Mucosa of descending colon (tissue), 3 donors: Measurements from ENCODE around the gene MYH14. TPM values are rescaled to one million over a fixed set of nuclear protein-coding genes. Genes with fewer than 3 reads are reported as not detected.

Experiments used
- ATAC-seq: fragments of 200-7000 bp; cut with Tn5 transposase; one replicate; pipeline ENCODE4 v1.9.1; 2020; ENCODE audit warnings: mild to moderate bottlenecking, moderate library complexity
- DNase-seq, 3 donors: peaks; one replicate each; pipeline ENCODE4 v3.0.0-alpha.2; 2020
- H3K36me3 ChIP-seq: fragments of 200-600 bp; one replicate; pipeline ENCODE4 v1.8.0; 2021; ENCODE audit warnings: low read depth, mild to moderate bottlenecking
- H3K4me1 ChIP-seq: fragments of 200-600 bp; one replicate; pipeline ENCODE4 v1.8.0; 2021; ENCODE audit warnings: low read depth, mild to moderate bottlenecking
- H3K4me3 ChIP-seq: fragments of 200-600 bp; one replicate; pipeline ENCODE4 v1.8.0; 2021; ENCODE audit warnings: mild to moderate bottlenecking
- H3K9me3 ChIP-seq: fragments of 200-600 bp; one replicate; pipeline ENCODE4 v1.8.0; 2021; ENCODE audit warnings: mild to moderate bottlenecking
- CTCF ChIP-seq: fragments of 200-600 bp; IDR thresholded peaks from one replicate; pipeline ENCODE4 v1.8.0; 2022; ENCODE audit warnings: antibody characterized with exemption, mild to moderate bottlenecking
- intact Hi-C, 2 donors: fragments of 100-400 bp; cut with DNase I in 1 of 2; cut with micrococcal nuclease in 1 of 2; formaldehyde crosslinking; loops; one replicate each; pipeline versions ENCODE4 v1.11.0 to v1.11.1; 2022; cut with DNase I, micrococcal nuclease
- total RNA-seq, 3 donors: library from RNA; stranded (reverse); fragmentation: NEBNext Ultra II Directional in 2 of 3; extraction: Animal tissue kit (Norgen Biotek cat#: 25700) in 2 of 3; gene quantifications; one replicate each; pipeline versions ENCODE4 v1.2.1 to v1.2.4, GENCODE V29; 2021 to 2023
- donor health status: DM: no; HTN: no; CAD: no; lungs with moderate emphysema.
- donor health status: DM: no; HTN: no; CAD: no.
- donor health status: DM: no; HTN: yes; CAD: no.

Gene MYH14
- total RNA-seq, 3 donors from 2014 or later = 268 to 606 (median 586) TPM

- Histone ChIP-seq H3K9me3 (no peaks in the 10 kb centered on the region), H3K4me3 (no peak overlapping the region), H3K36me3 (no peaks in the 10 kb centered on the region), H3K4me1 (no peaks in the 10 kb centered on the region)
- DNase-seq (no peak), ATAC-seq (no peak)
- intact Hi-C loops = no loop called here
- TF ChIP-seq CTCF = no peak
These were observed 97.6 kb downstream of the MYH14 start for GRCh38 chr19:50300814-50301606.

- intact Hi-C loops = no loop called here
- no peak for ATAC-seq
These were observed 98.2 kb downstream of the MYH14 start for GRCh38 chr19:50301607-50301971.

GRCh38 chr19:50303558-50303957 is 100.1 kb downstream of the MYH14 start:
- Histone ChIP-seq H3K4me1 (no peaks in the 10 kb centered on the region), H3K36me3 (peaks cover 3% of the 10 kb centered on the region), H3K4me3 (no peak overlapping the region), H3K9me3 (no peaks in the 10 kb centered on the region)
- TF ChIP-seq CTCF = no peak
- DNase-seq = no peak
- ATAC-seq = no peak
- intact Hi-C loops = no loop called here

More at GRCh38 chr19:50301607-50301971, 98.2 kb downstream of the MYH14 start:
- DNase-seq = no peak
- no peak for TF ChIP-seq CTCF
- Histone ChIP-seq H3K4me1 (no peaks in the 10 kb centered on the region), H3K36me3 (no peaks in the 10 kb centered on the region), H3K4me3 (no peak overlapping the region), H3K9me3 (no peaks in the 10 kb centered on the region)

GRCh38 chr19:50308991-50309390 is 105.6 kb downstream of the MYH14 start:
- no peaks in the 10 kb centered on the region for H3K9me3 ChIP-seq
- peak in 1 of 3 donors; percentile 12 for DNase-seq
- intact Hi-C loops = no loop called here
- no peak for TF ChIP-seq CTCF
- ATAC-seq = no peak
- H3K36me3 ChIP-seq = peaks cover 3% of the 10 kb centered on the region
- H3K4me1 ChIP-seq = no peaks in the 10 kb centered on the region
- no peak overlapping the region for H3K4me3 ChIP-seq

- no peaks in the 10 kb centered on the region for H3K4me1 ChIP-seq
- DNase-seq (peak in 1 of 3 donors; percentile 31), ATAC-seq (no peak)
- H3K4me3 ChIP-seq = no peak overlapping the region
- intact Hi-C loops = no loop called here
- H3K9me3 ChIP-seq = no peaks in the 10 kb centered on the region
- peaks cover 3% of the 10 kb centered on the region for H3K36me3 ChIP-seq
- TF ChIP-seq CTCF = no peak
These were observed 106.1 kb downstream of the MYH14 start for GRCh38 chr19:50309396-50310125.
